GM12878 (cell line): ENCODE measurements around the gene DIAPH1. TPM values are rescaled to one million over a fixed set of nuclear protein-coding genes. Genes with fewer than 3 reads are reported as not detected.

Source experiments
- polyA plus RNA-seq, 11 experiments: library from polyadenylated mRNA; depleted of rRNA in 4 of 11; unstranded in 6 of 11; stranded (reverse) in 5 of 11; fragments of >200 nt; fragmentation: Nextera tagmentation in 4 of 11; fragmentation: Illumina TruSeq in 1 of 11; extraction: Ambion mirVana in 4 of 11; extraction: Trizol in 1 of 11; gene quantifications; 1 replicate in 1 of 11; 2 replicates in 10 of 11; pipeline versions ENCODE4 v1.2.1 to v1.2.3, GENCODE V29; 2011 to 2016; ENCODE audit warnings: inconsistent platforms in 2 of 11, missing spikeins in 2 of 11, low read depth in 1 of 11
- total RNA-seq, 4 experiments: library from RNA; depleted of rRNA in 3 of 4; stranded (reverse); fragments of >200 nt in 3 of 4; fragmentation: Illumina TruSeq in 1 of 4; extraction: Trizol in 1 of 4; gene quantifications; 2 replicates each; pipeline versions ENCODE4 v1.2.1 to v1.2.3, GENCODE V29; 2013 to 2021
- TF ChIP-seq, protein P1 (sequence below): fragments of 150-350 bp; IDR thresholded peaks from 2 replicates; pipeline ENCODE4 v1.6.1; 2016; ENCODE audit warnings: low read depth, low read length
- TF ChIP-seq, protein P2 (sequence below): fragments of 450-650 bp; formaldehyde crosslinking; IDR thresholded peaks from 2 replicates; pipeline ENCODE4 v1.4.0; 2022; ENCODE audit warnings: mild to moderate bottlenecking, moderate library complexity
- TF ChIP-seq, protein P3 (sequence below): IDR thresholded peaks from 2 replicates; pipeline ENCODE4 v1.6.1; 2011; ENCODE audit warnings: low read depth, low read length, improper control_type of control experiment, borderline replicate concordance

The DIAPH1 gene
- total and polyA plus RNA-seq, 10 of the 15 experiments (the other 5 are each of a cell fraction or from before 2014, with no cell fraction given), result 37.8 to 168 (median 59.0) TPM

- TF ChIP-seq, protein P1, sequence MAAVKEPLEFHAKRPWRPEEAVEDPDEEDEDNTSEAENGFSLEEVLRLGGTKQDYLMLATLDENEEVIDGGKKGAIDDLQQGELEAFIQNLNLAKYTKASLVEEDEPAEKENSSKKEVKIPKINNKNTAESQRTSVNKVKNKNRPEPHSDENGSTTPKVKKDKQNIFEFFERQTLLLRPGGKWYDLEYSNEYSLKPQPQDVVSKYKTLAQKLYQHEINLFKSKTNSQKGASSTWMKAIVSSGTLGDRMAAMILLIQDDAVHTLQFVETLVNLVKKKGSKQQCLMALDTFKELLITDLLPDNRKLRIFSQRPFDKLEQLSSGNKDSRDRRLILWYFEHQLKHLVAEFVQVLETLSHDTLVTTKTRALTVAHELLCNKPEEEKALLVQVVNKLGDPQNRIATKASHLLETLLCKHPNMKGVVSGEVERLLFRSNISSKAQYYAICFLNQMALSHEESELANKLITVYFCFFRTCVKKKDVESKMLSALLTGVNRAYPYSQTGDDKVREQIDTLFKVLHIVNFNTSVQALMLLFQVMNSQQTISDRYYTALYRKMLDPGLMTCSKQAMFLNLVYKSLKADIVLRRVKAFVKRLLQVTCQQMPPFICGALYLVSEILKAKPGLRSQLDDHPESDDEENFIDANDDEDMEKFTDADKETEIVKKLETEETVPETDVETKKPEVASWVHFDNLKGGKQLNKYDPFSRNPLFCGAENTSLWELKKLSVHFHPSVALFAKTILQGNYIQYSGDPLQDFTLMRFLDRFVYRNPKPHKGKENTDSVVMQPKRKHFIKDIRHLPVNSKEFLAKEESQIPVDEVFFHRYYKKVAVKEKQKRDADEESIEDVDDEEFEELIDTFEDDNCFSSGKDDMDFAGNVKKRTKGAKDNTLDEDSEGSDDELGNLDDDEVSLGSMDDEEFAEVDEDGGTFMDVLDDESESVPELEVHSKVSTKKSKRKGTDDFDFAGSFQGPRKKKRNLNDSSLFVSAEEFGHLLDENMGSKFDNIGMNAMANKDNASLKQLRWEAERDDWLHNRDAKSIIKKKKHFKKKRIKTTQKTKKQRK, result no peak
- TF ChIP-seq, protein P2, sequence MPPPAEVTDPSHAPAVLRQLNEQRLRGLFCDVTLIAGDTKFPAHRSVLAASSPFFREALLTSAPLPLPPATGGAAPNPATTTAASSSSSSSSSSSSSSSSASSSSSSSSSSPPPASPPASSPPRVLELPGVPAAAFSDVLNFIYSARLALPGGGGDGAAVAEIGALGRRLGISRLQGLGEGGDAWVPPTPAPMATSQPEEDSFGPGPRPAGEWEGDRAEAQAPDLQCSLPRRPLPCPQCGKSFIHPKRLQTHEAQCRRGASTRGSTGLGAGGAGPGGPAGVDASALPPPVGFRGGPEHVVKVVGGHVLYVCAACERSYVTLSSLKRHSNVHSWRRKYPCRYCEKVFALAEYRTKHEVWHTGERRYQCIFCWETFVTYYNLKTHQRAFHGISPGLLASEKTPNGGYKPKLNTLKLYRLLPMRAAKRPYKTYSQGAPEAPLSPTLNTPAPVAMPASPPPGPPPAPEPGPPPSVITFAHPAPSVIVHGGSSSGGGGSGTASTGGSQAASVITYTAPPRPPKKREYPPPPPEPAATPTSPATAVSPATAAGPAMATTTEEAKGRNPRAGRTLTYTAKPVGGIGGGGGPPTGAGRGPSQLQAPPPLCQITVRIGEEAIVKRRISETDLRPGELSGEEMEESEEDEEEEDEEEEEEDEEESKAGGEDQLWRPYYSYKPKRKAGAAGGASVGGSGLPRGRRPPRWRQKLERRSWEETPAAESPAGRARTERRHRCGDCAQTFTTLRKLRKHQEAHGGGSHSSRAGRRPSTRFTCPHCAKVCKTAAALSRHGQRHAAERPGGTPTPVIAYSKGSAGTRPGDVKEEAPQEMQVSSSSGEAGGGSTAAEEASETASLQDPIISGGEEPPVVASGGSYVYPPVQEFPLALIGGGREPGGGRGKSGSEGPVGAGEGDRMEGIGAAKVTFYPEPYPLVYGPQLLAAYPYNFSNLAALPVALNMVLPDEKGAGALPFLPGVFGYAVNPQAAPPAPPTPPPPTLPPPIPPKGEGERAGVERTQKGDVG (CRISPR knock-in tag), result no peak
- TF ChIP-seq, protein P3, sequence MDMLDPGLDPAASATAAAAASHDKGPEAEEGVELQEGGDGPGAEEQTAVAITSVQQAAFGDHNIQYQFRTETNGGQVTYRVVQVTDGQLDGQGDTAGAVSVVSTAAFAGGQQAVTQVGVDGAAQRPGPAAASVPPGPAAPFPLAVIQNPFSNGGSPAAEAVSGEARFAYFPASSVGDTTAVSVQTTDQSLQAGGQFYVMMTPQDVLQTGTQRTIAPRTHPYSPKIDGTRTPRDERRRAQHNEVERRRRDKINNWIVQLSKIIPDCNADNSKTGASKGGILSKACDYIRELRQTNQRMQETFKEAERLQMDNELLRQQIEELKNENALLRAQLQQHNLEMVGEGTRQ, result no peak
- TF ChIP-seq, all 136 proteins: peak for 0
Observed at GRCh38 chr5:141617682-141618029, 1.1 kb downstream of the DIAPH1 start (continued).
